Stimulated activated CD8-positive, alpha-beta memory T cell treated with anti-CD3 and anti-CD28 coated beads, Interleukin-12 subunit alpha, Interleukin-12 subunit beta, amount 100 ng/mL, for 4 hours (primary cell): Measurements from ENCODE around the gene AP1G2.
"Not testable (repeated sequence)": the region's sequence is repeated elsewhere in the genome, so short reads cannot be mapped to it uniquely, and the experiment has no call there.

Source experiments
- DNase-seq: peaks from one replicate; pipeline ENCODE4 v3.0.0-alpha.2; 2020; ENCODE audit warnings: low read depth

The AP1G2 gene

GRCh38 chr14:23600322-23600707, 32.7 kb upstream of the AP1G2 start:
- no peak for DNase-seq

- not testable (repeated sequence) for DNase-seq
These were observed 26.6 kb upstream of the AP1G2 start for GRCh38 chr14:23594191-23594590.

- DNase-seq: no peak
These were observed 22.6 kb upstream of the AP1G2 start for GRCh38 chr14:23590198-23590597.

- no peak for DNase-seq
These were observed 22.0 kb upstream of the AP1G2 start for GRCh38 chr14:23589606-23590005.

- peak; percentile 47 for DNase-seq
These were observed 21.4 kb upstream of the AP1G2 start for GRCh38 chr14:23588884-23589598.

- DNase-seq: not testable (repeated sequence)
These were observed 17.1 kb upstream of the AP1G2 start for GRCh38 chr14:23584527-23585203.

- not testable (repeated sequence) for DNase-seq
These were observed 16.4 kb upstream of the AP1G2 start for GRCh38 chr14:23583761-23584526.

- no peak for DNase-seq
These were observed 15.5 kb upstream of the AP1G2 start for GRCh38 chr14:23582906-23583760.

GRCh38 chr14:23580948-23581281, 13.3 kb upstream of the AP1G2 start:
- no peak for DNase-seq

- DNase-seq: no peak
These were observed 12.7 kb upstream of the AP1G2 start for GRCh38 chr14:23580152-23580926.

- no peak for DNase-seq
These were observed 12.1 kb upstream of the AP1G2 start for GRCh38 chr14:23579739-23580138.

- no peak for DNase-seq
These were observed 11.7 kb upstream of the AP1G2 start for GRCh38 chr14:23579311-23579630.

- no peak for DNase-seq
These were observed 11.1 kb upstream of the AP1G2 start, which contains the start of gene JPH4 for GRCh38 chr14:23578560-23579310. Gene JPH4, minus strand, starts transcription at chr14:23578790. Its CDS starts 1,337 bp downstream, at chr14:23577453.

GRCh38 chr14:23577710-23578392, 10.3 kb upstream of the AP1G2 start:
- no peak for DNase-seq

GRCh38 chr14:23577004-23577681, 9.6 kb upstream of the AP1G2 start:
- no peak for DNase-seq

GRCh38 chr14:23573384-23574015, 5.9 kb upstream of the AP1G2 start:
- no peak for DNase-seq

- no peak for DNase-seq
These were observed 5.2 kb upstream of the AP1G2 start for GRCh38 chr14:23572836-23573235.

- no peak for DNase-seq
These were observed 4.9 kb upstream of the AP1G2 start for GRCh38 chr14:23572524-23572828.
